ENCODE results near the gene IL1RAPL2. TPM values are rescaled to one million over a fixed set of nuclear protein-coding genes. Genes with fewer than 3 reads are reported as not detected.

Gene IL1RAPL2
- total RNA-seq, 1 donor from 2014 or later = 0.58 TPM

DNA sequence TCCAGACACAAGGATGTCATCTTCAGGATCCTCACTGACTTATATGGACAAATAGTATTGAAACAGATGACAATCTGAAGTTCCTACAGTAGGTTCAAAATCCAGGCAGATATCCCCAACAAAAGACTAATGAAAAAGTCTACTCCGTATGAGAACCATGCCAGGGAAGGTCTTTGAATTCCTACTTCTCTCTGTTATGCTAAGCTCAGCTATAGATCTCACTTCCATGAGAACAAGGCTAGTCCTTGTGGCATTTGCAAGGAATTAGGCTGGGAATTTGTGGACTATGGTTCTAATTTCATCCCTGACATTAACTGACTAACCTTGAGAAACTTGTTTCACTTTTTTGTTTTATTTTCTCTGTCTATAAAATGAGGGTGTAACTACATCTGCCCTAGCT lies 229.8 kb downstream of the IL1RAPL2 start:
- Mint-ChIP-seq H3K4me3 (no peak overlapping the region), H3K36me3 (ENCODE audit: low read depth) (no peaks in the 10 kb centered on the region), H3K9me3 (no peaks in the 10 kb centered on the region), H3K4me1 (no peaks in the 10 kb centered on the region), H3K27ac (ENCODE audit: unreplicated experiment) (no peak overlapping the region), H3K27me3 (ENCODE audit: low read depth) (no peaks in the 10 kb centered on the region)
- DNase-seq (ENCODE audit: low read depth, low spot score) = no peak
- TF ChIP-seq, protein P1, sequence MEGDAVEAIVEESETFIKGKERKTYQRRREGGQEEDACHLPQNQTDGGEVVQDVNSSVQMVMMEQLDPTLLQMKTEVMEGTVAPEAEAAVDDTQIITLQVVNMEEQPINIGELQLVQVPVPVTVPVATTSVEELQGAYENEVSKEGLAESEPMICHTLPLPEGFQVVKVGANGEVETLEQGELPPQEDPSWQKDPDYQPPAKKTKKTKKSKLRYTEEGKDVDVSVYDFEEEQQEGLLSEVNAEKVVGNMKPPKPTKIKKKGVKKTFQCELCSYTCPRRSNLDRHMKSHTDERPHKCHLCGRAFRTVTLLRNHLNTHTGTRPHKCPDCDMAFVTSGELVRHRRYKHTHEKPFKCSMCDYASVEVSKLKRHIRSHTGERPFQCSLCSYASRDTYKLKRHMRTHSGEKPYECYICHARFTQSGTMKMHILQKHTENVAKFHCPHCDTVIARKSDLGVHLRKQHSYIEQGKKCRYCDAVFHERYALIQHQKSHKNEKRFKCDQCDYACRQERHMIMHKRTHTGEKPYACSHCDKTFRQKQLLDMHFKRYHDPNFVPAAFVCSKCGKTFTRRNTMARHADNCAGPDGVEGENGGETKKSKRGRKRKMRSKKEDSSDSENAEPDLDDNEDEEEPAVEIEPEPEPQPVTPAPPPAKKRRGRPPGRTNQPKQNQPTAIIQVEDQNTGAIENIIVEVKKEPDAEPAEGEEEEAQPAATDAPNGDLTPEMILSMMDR (conservative IDR thresholded peaks at IDR 0.05) = no peak

DNA sequence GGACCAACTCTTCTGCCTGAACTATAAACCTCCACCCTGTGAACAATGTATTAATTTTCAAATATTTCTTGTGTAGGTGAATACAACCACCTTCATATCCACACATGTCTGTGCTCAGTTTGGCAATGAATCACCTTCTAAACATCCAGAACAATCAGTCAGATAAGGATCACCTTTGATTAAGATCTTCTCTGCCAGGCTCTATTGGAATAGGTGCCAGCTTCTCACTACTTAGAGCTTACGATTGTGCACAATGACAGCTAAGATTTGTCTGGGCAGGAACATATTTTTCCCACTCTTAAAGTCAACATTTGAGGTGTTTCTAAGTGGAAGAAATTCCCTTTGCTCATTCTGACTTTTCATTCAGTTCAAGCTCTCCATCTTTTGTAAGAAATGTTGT lies 237.2 kb downstream of the IL1RAPL2 start:
- Mint-ChIP-seq H3K36me3 (ENCODE audit: low read depth) (no peaks in the 10 kb centered on the region), H3K4me1 (no peaks in the 10 kb centered on the region), H3K27ac (ENCODE audit: unreplicated experiment) (no peak overlapping the region), H3K4me3 (no peak overlapping the region), H3K9me3 (peaks cover under 1% of the 10 kb centered on the region), H3K27me3 (ENCODE audit: low read depth) (no peaks in the 10 kb centered on the region)
- no peak for DNase-seq (ENCODE audit: low read depth, low spot score)
- TF ChIP-seq, protein P1 (conservative IDR thresholded peaks at IDR 0.05) = no peak

DNA sequence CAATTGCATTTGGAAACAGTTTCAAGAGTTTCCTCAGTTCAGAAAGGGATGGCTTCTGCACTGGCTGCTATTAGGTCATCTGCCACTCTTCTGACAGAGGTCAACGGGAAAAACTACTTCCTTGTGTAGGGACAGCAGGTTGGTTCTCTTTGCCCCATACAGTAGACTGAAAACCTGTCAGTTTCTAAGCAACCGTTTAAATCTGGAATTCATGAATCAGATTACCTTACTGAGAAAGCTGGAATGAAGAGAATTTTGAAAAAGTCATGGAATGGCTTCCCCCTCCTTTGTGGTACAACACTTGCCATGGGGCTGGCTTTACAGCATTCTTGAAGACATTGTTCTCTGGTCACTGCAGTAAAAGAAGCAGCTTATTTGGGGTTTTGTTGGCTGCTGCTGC lies 240.3 kb downstream of the IL1RAPL2 start:
- no peak for DNase-seq (ENCODE audit: low read depth, low spot score)
- no peak overlapping the region for H3K27ac Mint-ChIP-seq (ENCODE audit: unreplicated experiment)
- peaks cover 5% of the 10 kb centered on the region for H3K4me1 Mint-ChIP-seq
- H3K27me3 Mint-ChIP-seq (ENCODE audit: low read depth) = no peaks in the 10 kb centered on the region
- H3K4me3 Mint-ChIP-seq = no peak overlapping the region
- peaks cover 6% of the 10 kb centered on the region for H3K9me3 Mint-ChIP-seq
- TF ChIP-seq, protein P1 (conservative IDR thresholded peaks at IDR 0.05) = no peak
- no peaks in the 10 kb centered on the region for H3K36me3 Mint-ChIP-seq (ENCODE audit: low read depth)

DNA sequence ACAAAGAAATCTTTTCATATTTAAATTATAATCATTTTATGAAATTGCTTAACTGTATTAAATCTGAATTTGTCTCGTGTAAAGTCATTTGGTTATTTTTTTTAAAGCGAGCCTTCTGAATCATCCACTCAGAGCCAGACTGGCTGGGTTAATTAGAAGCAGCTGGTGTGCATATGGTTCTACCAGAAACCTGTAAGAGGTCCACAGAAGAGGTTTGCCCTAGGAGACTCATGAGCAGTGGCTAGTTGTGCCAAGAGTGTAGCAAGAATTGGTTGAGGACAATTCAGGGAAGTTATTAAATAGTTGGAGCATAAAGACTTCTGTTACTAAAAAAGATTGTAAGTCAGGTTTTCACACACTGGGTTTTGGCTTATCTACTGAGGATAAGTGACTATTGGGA lies 267.4 kb downstream of the IL1RAPL2 start:
- no peak overlapping the region for H3K4me3 Mint-ChIP-seq
- H3K9me3 Mint-ChIP-seq = peaks cover 10% of the 10 kb centered on the region
- TF ChIP-seq, protein P1 (conservative IDR thresholded peaks at IDR 0.05) = no peak
- DNase-seq (ENCODE audit: low read depth, low spot score) = no peak
- no peak overlapping the region for H3K27ac Mint-ChIP-seq (ENCODE audit: unreplicated experiment)
- H3K36me3 Mint-ChIP-seq (ENCODE audit: low read depth) = peaks cover 3% of the 10 kb centered on the region
- no peaks in the 10 kb centered on the region for H3K27me3 Mint-ChIP-seq (ENCODE audit: low read depth)
- H3K4me1 Mint-ChIP-seq = peaks cover 4% of the 10 kb centered on the region

DNA sequence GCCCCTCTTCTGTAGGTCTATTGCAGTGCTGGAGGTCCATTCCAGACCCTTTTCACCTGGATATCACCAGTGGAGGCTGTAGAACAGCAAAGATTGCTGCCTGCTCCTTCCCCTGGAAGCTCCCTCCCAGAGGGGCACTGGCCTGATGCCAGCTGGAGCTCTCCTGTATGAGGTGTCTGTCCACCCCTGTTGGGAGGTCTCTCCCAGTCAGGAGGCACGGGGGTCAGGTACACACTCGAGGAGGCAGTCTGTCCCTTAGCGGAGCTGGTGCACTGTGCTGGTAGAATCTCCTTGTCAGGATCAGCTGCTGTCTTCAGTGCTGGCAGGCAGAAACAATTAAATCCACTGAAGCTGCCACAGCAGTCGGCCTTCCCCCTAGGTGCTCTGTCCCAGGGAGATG lies 276.6 kb downstream of the IL1RAPL2 start:
- peaks cover 26% of the 10 kb centered on the region for H3K9me3 Mint-ChIP-seq
- TF ChIP-seq, protein P1 (conservative IDR thresholded peaks at IDR 0.05) = no peak
- no peak overlapping the region for H3K4me3 Mint-ChIP-seq
- H3K27ac Mint-ChIP-seq (ENCODE audit: unreplicated experiment) = no peak overlapping the region
- no peaks in the 10 kb centered on the region for H3K27me3 Mint-ChIP-seq (ENCODE audit: low read depth)
- peaks cover 6% of the 10 kb centered on the region for H3K4me1 Mint-ChIP-seq
- H3K36me3 Mint-ChIP-seq (ENCODE audit: low read depth) = peaks cover 19% of the 10 kb centered on the region
- no peak for DNase-seq (ENCODE audit: low read depth, low spot score)

DNA sequence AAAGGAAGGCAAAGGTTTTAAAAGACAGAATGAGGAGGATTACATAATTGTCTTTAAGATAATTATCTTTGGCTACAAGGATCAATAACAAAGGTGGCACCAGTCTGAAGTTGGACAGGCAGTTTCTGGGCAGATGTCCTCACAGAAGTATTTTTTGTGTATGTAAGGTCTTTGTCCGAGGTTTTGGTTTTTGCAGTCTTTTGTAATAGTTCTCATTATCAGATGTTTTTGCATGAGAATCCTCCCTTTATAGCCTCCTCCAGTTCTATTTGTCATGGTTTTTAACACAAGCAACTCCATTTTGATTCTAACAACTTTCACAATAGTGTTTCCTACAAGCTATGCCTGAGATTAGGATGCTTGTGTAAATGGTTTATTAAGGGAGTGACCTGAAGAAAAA lies 286.2 kb downstream of the IL1RAPL2 start:
- Mint-ChIP-seq H3K27ac (ENCODE audit: unreplicated experiment) (no peak overlapping the region), H3K9me3 (peaks cover 5% of the 10 kb centered on the region), H3K36me3 (ENCODE audit: low read depth) (peaks cover 3% of the 10 kb centered on the region), H3K4me3 (no peak overlapping the region), H3K4me1 (peaks cover 14% of the 10 kb centered on the region), H3K27me3 (ENCODE audit: low read depth) (no peaks in the 10 kb centered on the region)
- no peak for DNase-seq (ENCODE audit: low read depth, low spot score)
- TF ChIP-seq, protein P1 (conservative IDR thresholded peaks at IDR 0.05) = no peak
